ENCODE data around the gene CTNNA2. TPM values are rescaled to one million over a fixed set of nuclear protein-coding genes. Genes with fewer than 3 reads are reported as not detected.

CTNNA2 gene
- total RNA-seq, 1 donor from 2014 or later = 15.0 TPM

- Mint-ChIP-seq H3K9me3 (no peaks in the 10 kb centered on the region), H3K4me3 (no peak overlapping the region), H3K4me1 (ENCODE audit: unreplicated experiment) (peaks cover 6% of the 10 kb centered on the region), H3K36me3 (no peaks in the 10 kb centered on the region), H3K27me3 (peaks cover 16% of the 10 kb centered on the region), H3K27ac (no peak overlapping the region)
- no peak for TF ChIP-seq CTCF (conservative IDR thresholded peaks at IDR 0.05)
- no peak for DNase-seq (ENCODE audit: extremely low spot score, unreplicated experiment)
These were observed 78.4 kb downstream of the CTNNA2 start for GRCh38 chr2:79591281-79591680.

GRCh38 chr2:79593237-79593867 lies 80.5 kb downstream of the CTNNA2 start:
- no peak for TF ChIP-seq CTCF (conservative IDR thresholded peaks at IDR 0.05)
- H3K4me1 Mint-ChIP-seq (ENCODE audit: unreplicated experiment) = peaks cover 6% of the 10 kb centered on the region
- H3K27ac Mint-ChIP-seq = no peak overlapping the region
- DNase-seq (ENCODE audit: extremely low spot score, unreplicated experiment) = no peak
- H3K36me3 Mint-ChIP-seq = no peaks in the 10 kb centered on the region
- H3K4me3 Mint-ChIP-seq = no peak overlapping the region
- H3K27me3 Mint-ChIP-seq = peaks cover 16% of the 10 kb centered on the region
- H3K9me3 Mint-ChIP-seq = no peaks in the 10 kb centered on the region

GRCh38 chr2:79596403-79596802 lies 83.6 kb downstream of the CTNNA2 start:
- Mint-ChIP-seq H3K27me3 (peaks cover 2% of the 10 kb centered on the region), H3K4me1 (ENCODE audit: unreplicated experiment) (no peaks in the 10 kb centered on the region), H3K36me3 (no peaks in the 10 kb centered on the region), H3K4me3 (no peak overlapping the region), H3K27ac (no peak overlapping the region), H3K9me3 (no peaks in the 10 kb centered on the region)
- TF ChIP-seq CTCF (conservative IDR thresholded peaks at IDR 0.05) = no peak
- DNase-seq (ENCODE audit: extremely low spot score, unreplicated experiment) = no peak

GRCh38 chr2:79604748-79605147 lies 91.9 kb downstream of the CTNNA2 start:
- H3K36me3 Mint-ChIP-seq = no peaks in the 10 kb centered on the region
- no peaks in the 10 kb centered on the region for H3K9me3 Mint-ChIP-seq
- no peak overlapping the region for H3K4me3 Mint-ChIP-seq
- DNase-seq (ENCODE audit: extremely low spot score, unreplicated experiment) = no peak
- H3K27me3 Mint-ChIP-seq = no peaks in the 10 kb centered on the region
- no peaks in the 10 kb centered on the region for H3K4me1 Mint-ChIP-seq (ENCODE audit: unreplicated experiment)
- TF ChIP-seq CTCF (conservative IDR thresholded peaks at IDR 0.05) = no peak
- no peak overlapping the region for H3K27ac Mint-ChIP-seq

- Mint-ChIP-seq H3K36me3 (no peaks in the 10 kb centered on the region), H3K4me3 (no peak overlapping the region), H3K27me3 (no peaks in the 10 kb centered on the region), H3K4me1 (ENCODE audit: unreplicated experiment) (peaks cover 4% of the 10 kb centered on the region), H3K9me3 (no peaks in the 10 kb centered on the region), H3K27ac (no peak overlapping the region)
- TF ChIP-seq CTCF (conservative IDR thresholded peaks at IDR 0.05) = no peak
- DNase-seq (ENCODE audit: extremely low spot score, unreplicated experiment) = no peak
These were observed 98.7 kb downstream of the CTNNA2 start for GRCh38 chr2:79611448-79612016.
